HepG2 (cell line): ENCODE measurements around the gene CSKMT. TPM values are rescaled to one million over a fixed set of nuclear protein-coding genes. Genes with fewer than 3 reads are reported as not detected.

Experiments
- ATAC-seq: fragments of 200-7000 bp; cut with Tn5 transposase; 3 replicates; pipeline ENCODE4 v1.9.1; 2020; ENCODE audit warnings: mild to moderate bottlenecking, moderate library complexity
- BruUV-seq: library from RNA; stranded (reverse); fragments of 400-500 nt; replicated peaks from 2 replicates; lab custom pipeline; 2021; lab: Mats Ljungman, UMichigan
- CTCF ChIA-PET: fragments of 300-600 bp; formaldehyde crosslinking; extraction: SDS; loops from one replicate; lab custom pipeline; 2021; ENCODE audit warnings: low total read pairs, inconsistent platforms, low intra/inter-chr PET ratio; lab: Yijun Ruan, JAX
- POLR2A ChIA-PET: fragments of 350-600 bp; sonication (Branson Sonifier 250); formaldehyde crosslinking; loops from one replicate; lab custom pipeline; 2020; ENCODE audit warnings: antibody characterized with exemption, inconsistent platforms; lab: Yijun Ruan, JAX
- DNase-seq: peaks from one replicate; pipeline ENCODE4 v3.0.0-alpha.2; 2015; ENCODE audit warnings: low spot score
- FAIRE-seq: peaks from 3 replicates; lab custom pipeline; 2011; peaks lifted over from hg19 to GRCh38; lab: Jason Lieb, UNC
- H2AFZ ChIP-seq: one replicate; pipeline ENCODE4 v1.6.1; 2011; ENCODE audit warnings: low read length, inconsistent platforms
- H3K27ac ChIP-seq: fragments of 300-600 bp; 3 replicates; pipeline ENCODE4 v1.8.0; 2011; ENCODE audit warnings: mixed run types, mild to moderate bottlenecking, mixed read lengths, low read length, inconsistent platforms; ENCODE audit not compliant: insufficient read depth; ENCODE audit errors: extremely low read length
- H3K27me3 ChIP-seq, 2 experiments: fragments of 200-600 bp in 1 of 2; 2 replicates in 1 of 2; 3 replicates in 1 of 2; pipeline versions ENCODE4 v1.6.0 to v1.8.0; 2011; ENCODE audit warnings: low read length in 2 of 2, mild to moderate bottlenecking in 2 of 2, moderate library complexity in 2 of 2, inconsistent platforms in 1 of 2; ENCODE audit not compliant: insufficient read depth in 2 of 2, control insufficient read depth in 1 of 2
- H3K36me3 ChIP-seq, 2 experiments: fragments of 200-600 bp in 1 of 2; replicated peaks in 1 of 2; 2 replicates in 1 of 2; 3 replicates in 1 of 2; pipeline versions ENCODE4 v1.5.1 to v1.8.0; 2011; ENCODE audit warnings: low read length in 2 of 2, inconsistent platforms in 1 of 2; ENCODE audit not compliant: insufficient read depth in 2 of 2, control insufficient read depth in 1 of 2
- H3K4me1 ChIP-seq: 2 replicates; pipeline ENCODE4 v1.5.1; 2012; ENCODE audit warnings: low read length, inconsistent platforms; ENCODE audit not compliant: insufficient read depth
- H3K4me2 ChIP-seq: 2 replicates; pipeline ENCODE4 v1.6.0; 2011; ENCODE audit warnings: low read depth, low read length, inconsistent platforms
- H3K4me3 ChIP-seq, 3 experiments: fragments of 200-600 bp in 1 of 3; sonication (generic), shearing (Covaris generic) in 1 of 3; replicated peaks in 1 of 3; 2 replicates each; pipeline ENCODE4 v1.5.1; 2011 to 2016; ENCODE audit warnings: low read length in 3 of 3, inconsistent platforms in 2 of 3, low read depth in 2 of 3, mild to moderate bottlenecking in 2 of 3, control low read depth in 1 of 3, mixed read lengths in 1 of 3; ENCODE audit not compliant: insufficient read depth in 1 of 3
- H3K79me2 ChIP-seq: one replicate; pipeline ENCODE4 v1.6.1; 2011; ENCODE audit warnings: low read length, inconsistent platforms; ENCODE audit not compliant: insufficient read depth
- H3K9ac ChIP-seq: 2 replicates; pipeline ENCODE4 v1.6.0; 2011; ENCODE audit warnings: mild to moderate bottlenecking, low read depth, low read length, inconsistent platforms; ENCODE audit not compliant: insufficient read depth
- H3K9me3 ChIP-seq: 2 replicates; pipeline ENCODE4 v1.5.1; 2012; ENCODE audit warnings: mild to moderate bottlenecking, low read length
- H4K20me1 ChIP-seq: 2 replicates; pipeline ENCODE4 v1.6.0; 2011; ENCODE audit warnings: inconsistent platforms, mild to moderate bottlenecking, low read length, moderate library complexity; ENCODE audit not compliant: insufficient read depth
- BCL6 ChIP-seq: IDR thresholded peaks from 2 replicates; pipeline ENCODE4 v1.6.1; 2016; ENCODE audit warnings: missing genetic modification reagents, missing compliant biosample characterization
- HOXA9 ChIP-seq: sonication (generic); formaldehyde crosslinking; IDR thresholded peaks from 2 replicates; pipeline ENCODE4 v1.8.1; 2022; ENCODE audit warnings: missing genetic modification reagents, mild to moderate bottlenecking, moderate library complexity, borderline replicate concordance
- JARID2 ChIP-seq: sonication (generic); formaldehyde crosslinking; IDR thresholded peaks from 2 replicates; pipeline ENCODE4 v1.8.1; 2023; ENCODE audit warnings: missing genetic modification reagents, inconsistent platforms; ENCODE audit not compliant: insufficient replicate concordance
- NR2C2 ChIP-seq: sonication (generic); formaldehyde crosslinking; IDR thresholded peaks from 2 replicates; pipeline ENCODE4 v1.4.0; 2020; ENCODE audit warnings: missing genetic modification reagents, mild to moderate bottlenecking, moderate library complexity, borderline replicate concordance
- TIGD3 ChIP-seq: sonication (generic); formaldehyde crosslinking; IDR thresholded peaks from 2 replicates; pipeline ENCODE4 v1.5.1; 2020; ENCODE audit warnings: mild to moderate bottlenecking, missing genetic modification reagents, borderline replicate concordance
- ZBTB26 ChIP-seq: IDR thresholded peaks from 2 replicates; pipeline ENCODE4 v1.6.1; 2016; ENCODE audit warnings: missing compliant biosample characterization, missing genetic modification reagents, borderline replicate concordance
- ZNF30 ChIP-seq: sonication (generic); formaldehyde crosslinking; IDR thresholded peaks from 2 replicates; pipeline ENCODE4 v1.5.0; 2020; ENCODE audit warnings: mild to moderate bottlenecking, missing genetic modification reagents
- ZNF333 ChIP-seq: sonication (generic); formaldehyde crosslinking; IDR thresholded peaks from 2 replicates; pipeline ENCODE4 v1.4.0; 2020; ENCODE audit warnings: mild to moderate bottlenecking, missing genetic modification reagents, borderline replicate concordance
- ZNF788 ChIP-seq: sonication (generic); formaldehyde crosslinking; IDR thresholded peaks from 2 replicates; pipeline ENCODE4 v1.5.0; 2020; ENCODE audit warnings: mild to moderate bottlenecking, missing genetic modification reagents, borderline replicate concordance
- WGBS: methylation state at CpG from one replicate; pipeline ENCODE4 v1.1.6; 2017; ENCODE audit warnings: low lambda C conversion rate; 5-methylcytosine and 5-hydroxymethylcytosine counted together
- in situ Hi-C: cut with HindIII; loops from 2 replicates; pipeline ENCODE4 v1.10.0; 2017; ENCODE audit warnings: low pct_unique_long_range_greater_than_20kb; ENCODE audit not compliant: extremely low pct_ligation_motif_present
- intact Hi-C: fragments of 100-400 bp; cut with micrococcal nuclease; formaldehyde crosslinking; loops from one replicate; pipeline ENCODE4 v1.10.0; 2022; ENCODE audit not compliant: unreplicated experiment
- polyA plus RNA-seq, 8 experiments: library from polyadenylated mRNA; depleted of rRNA in 3 of 8; stranded (reverse) in 7 of 8; unstranded in 1 of 8; fragments of >200 nt; fragmentation: Illumina TruSeq in 4 of 8; extraction: Trizol in 4 of 8; gene quantifications; 2 replicates each; pipeline versions ENCODE4 v1.2.1 to v1.2.3, GENCODE V29; 2011 to 2016; ENCODE audit warnings: low read depth in 4 of 8, missing spikeins in 1 of 8, mixed read lengths in 1 of 8; ENCODE audit not compliant: insufficient read depth in 1 of 8
- total RNA-seq, 5 experiments: library from RNA; depleted of rRNA; stranded (reverse); fragments of >200 nt; fragmentation: Illumina TruSeq; extraction: Trizol; gene quantifications; 2 replicates each; pipeline ENCODE4 v1.2.3, GENCODE V29; 2016; ENCODE audit warnings: low read depth in 1 of 5
- TF ChIP-seq, protein P1 (sequence below): sonication (generic); formaldehyde crosslinking; IDR thresholded peaks from 2 replicates; pipeline ENCODE4 v1.9.0; 2021; ENCODE audit warnings: missing genetic modification reagents, mild to moderate bottlenecking, borderline replicate concordance

The CSKMT gene
- total and polyA plus RNA-seq, 2 of the 13 experiments (the other 11 are each of a cell fraction or from before 2014, with no cell fraction given) = 7.6 to 31.8 TPM

DNA sequence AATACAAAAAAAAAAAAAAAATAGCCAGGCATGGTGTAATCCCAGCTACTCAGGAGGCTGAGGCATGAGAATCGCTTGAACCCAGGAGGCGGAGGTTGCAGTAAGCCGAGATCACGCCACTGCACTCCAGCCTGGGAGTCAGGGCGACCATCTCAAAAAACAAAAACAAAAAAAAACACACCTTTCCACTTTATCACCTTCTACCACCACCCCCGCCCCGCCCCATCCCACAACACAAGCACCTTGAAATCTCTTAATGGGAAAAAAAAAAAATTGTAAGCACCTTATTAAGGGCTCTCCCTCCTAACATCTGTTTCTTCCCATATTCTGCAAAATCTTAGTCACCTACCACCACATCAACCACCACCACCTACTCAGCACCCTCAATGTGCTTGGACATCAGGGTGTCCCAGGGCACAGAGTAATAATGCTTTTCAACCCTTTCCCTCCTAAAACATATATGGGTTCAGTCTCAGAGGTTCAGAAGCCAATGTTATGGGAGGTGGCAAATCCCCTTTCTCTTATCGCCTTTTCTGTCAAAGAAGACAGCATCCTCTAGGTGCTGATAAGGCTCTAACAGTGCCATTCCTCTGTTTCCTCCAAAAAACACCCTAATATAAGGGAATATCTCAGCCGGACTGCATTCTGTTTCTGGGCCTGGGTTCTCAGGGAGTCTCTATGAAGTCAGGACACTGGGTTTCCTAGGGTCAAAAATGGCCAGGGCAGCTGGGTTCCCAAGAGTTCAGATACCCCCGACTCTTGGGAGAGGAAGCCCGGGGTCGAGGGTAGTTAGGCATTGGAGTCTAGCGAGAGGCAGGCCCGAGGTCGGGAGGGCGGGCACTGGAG is 12.7 kb upstream of the CSKMT start:
- ChIA-PET CTCF (no interaction called here), POLR2A (interaction anchor here (0.6 to 6.3 kb wide), 26 partner anchors 8 to 187 kb away, joined by 3 to 186 read pairs (median 6); partner anchors contain the start of genes B3GAT3, BSCL2, C11orf98 and CSKMT)
- no peak for FAIRE-seq
- peak overlapping the region; percentile 84 for H3K27ac ChIP-seq
- H3K9ac ChIP-seq = peak overlapping the region; percentile 97
- TF ChIP-seq ZNF788 (CRISPR knock-in tag) = no peak
- TF ChIP-seq ZNF30 (CRISPR knock-in tag) = 0 out of 2 replicates have a peak, but pooled peaks have one; percentile 45
- 0 out of 2 replicates have a peak, but pooled peaks have one; percentile 0 for TF ChIP-seq BCL6 (CRISPR knock-in tag)
- TF ChIP-seq ZNF333 (CRISPR knock-in tag) = 0 out of 2 replicates have a peak, but pooled peaks have one; percentile 17
- no peaks in the 10 kb centered on the region for H3K27me3 ChIP-seq
- DNase-seq = no peak
- H4K20me1 ChIP-seq = no peaks in the 10 kb centered on the region; the same call in 1 of the 2 replicates
- H3K4me2 ChIP-seq = peak overlapping the region; percentile 97
- H3K36me3 ChIP-seq = peaks cover 4 to 14% of the 10 kb centered on the region in 2 experiments; a peak in 3 of 5 replicates
- H3K4me3 ChIP-seq = peak overlapping the region; percentile 88 to 92 (median 89)
- peaks cover 39% of the 10 kb centered on the region for H3K4me1 ChIP-seq
- intact Hi-C loops (loop anchor here (5.0 kb wide), 2 partner anchors 40 to 60 kb away; partner anchors contain the start of genes EML3, ROM1 and TUT1), in situ Hi-C loops (no loop called here)
- H3K79me2 ChIP-seq = peaks cover 20% of the 10 kb centered on the region
- peak; percentile 16 for ATAC-seq
- 59% methylated on average over 9 of the region's 16 CpGs for WGBS
- no peak overlapping the region for H2AFZ ChIP-seq
- no peaks in the 10 kb centered on the region for H3K9me3 ChIP-seq
- BruUV-seq = TSS peak; percentile 79

GRCh38 chr11:62654297-62654696 is 10.8 kb upstream of the CSKMT start:
- FAIRE-seq = no peak
- DNase-seq = no peak
- no peak overlapping the region for H2AFZ ChIP-seq
- peak overlapping the region in 1 of 3 experiments; percentile 15; a peak in 1 of 6 replicates for H3K4me3 ChIP-seq
- 77% methylated on average over 11 of the region's 11 CpGs for WGBS
- no peak for ATAC-seq
- H3K4me2 ChIP-seq = peak overlapping the region; percentile 46; the same call in 1 of the 2 replicates
- no peak overlapping the region for H3K9ac ChIP-seq
- peaks cover 34% of the 10 kb centered on the region for H3K4me1 ChIP-seq
- intact Hi-C loops = loop anchor here (5.0 kb wide), 2 partner anchors 42 to 62 kb away; partner anchors contain the start of genes EML3, ROM1 and TUT1
- no peaks in the 10 kb centered on the region for H3K9me3 ChIP-seq
- no TSS peak for BruUV-seq
- in situ Hi-C loops = no loop called here
- H4K20me1 ChIP-seq = no peaks in the 10 kb centered on the region; the same call in 1 of the 2 replicates
- no peak overlapping the region for H3K27ac ChIP-seq
- no peaks in the 10 kb centered on the region for H3K27me3 ChIP-seq
- H3K36me3 ChIP-seq = peaks cover 2 to 5% of the 10 kb centered on the region in 2 experiments; a peak in 3 of 5 replicates
- POLR2A ChIA-PET = interaction anchor here (0.6 to 6.3 kb wide), 10 partner anchors 10 to 150 kb away, joined by 3 to 186 read pairs (median 8); partner anchors contain the start of genes B3GAT3, C11orf98, CSKMT and EEF1G
- H3K79me2 ChIP-seq = peaks cover 20% of the 10 kb centered on the region
- CTCF ChIA-PET = no interaction called here
- TF ChIP-seq NR2C2 (CRISPR knock-in tag) = no peak
- TF ChIP-seq HOXA9 (CRISPR knock-in tag) = no peak
- TF ChIP-seq TIGD3 (CRISPR knock-in tag) = no peak
- TF ChIP-seq ZBTB26 (CRISPR knock-in tag) = no peak
- TF ChIP-seq JARID2 (CRISPR knock-in tag) = no peak
- TF ChIP-seq, protein P1, sequence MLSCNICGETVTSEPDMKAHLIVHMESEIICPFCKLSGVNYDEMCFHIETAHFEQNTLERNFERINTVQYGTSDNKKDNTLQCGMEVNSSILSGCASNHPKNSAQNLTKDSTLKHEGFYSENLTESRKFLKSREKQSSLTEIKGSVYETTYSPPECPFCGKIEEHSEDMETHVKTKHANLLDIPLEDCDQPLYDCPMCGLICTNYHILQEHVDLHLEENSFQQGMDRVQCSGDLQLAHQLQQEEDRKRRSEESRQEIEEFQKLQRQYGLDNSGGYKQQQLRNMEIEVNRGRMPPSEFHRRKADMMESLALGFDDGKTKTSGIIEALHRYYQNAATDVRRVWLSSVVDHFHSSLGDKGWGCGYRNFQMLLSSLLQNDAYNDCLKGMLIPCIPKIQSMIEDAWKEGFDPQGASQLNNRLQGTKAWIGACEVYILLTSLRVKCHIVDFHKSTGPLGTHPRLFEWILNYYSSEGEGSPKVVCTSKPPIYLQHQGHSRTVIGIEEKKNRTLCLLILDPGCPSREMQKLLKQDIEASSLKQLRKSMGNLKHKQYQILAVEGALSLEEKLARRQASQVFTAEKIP (CRISPR knock-in tag) = no peak
